Parathyroid adenoma (tissue), 2 donors: ENCODE results near the gene LIMS1.
A peak's percentile ranks its signal among the peaks of the same experiment; 100 is the strongest.

Experiments
- H2AFZ ChIP-seq: fragments of 300-600 bp; sonication (generic); one replicate; pipeline ENCODE4 v1.7.0; 2017; ENCODE audit warnings: antibody characterized with exemption, mild to moderate bottlenecking
- H3K27ac ChIP-seq: fragments of 300-600 bp; sonication (generic); one replicate; pipeline ENCODE4 v1.7.0; 2017
- H3K27me3 ChIP-seq: fragments of 300-600 bp; sonication (generic); one replicate; pipeline ENCODE4 v1.7.0; 2017; ENCODE audit warnings: low read length; ENCODE audit not compliant: control insufficient read depth, insufficient read depth
- H3K36me3 ChIP-seq: fragments of 300-600 bp; sonication (generic); one replicate; pipeline ENCODE4 v1.7.0; 2017; ENCODE audit warnings: low read length; ENCODE audit not compliant: control insufficient read depth, insufficient read depth
- H3K4me1 ChIP-seq: fragments of 300-600 bp; sonication (generic); one replicate; pipeline ENCODE4 v1.7.0; 2017; ENCODE audit warnings: control low read depth
- H3K4me2 ChIP-seq: fragments of 300-600 bp; sonication (generic); one replicate; pipeline ENCODE4 v1.7.0; 2017; ENCODE audit warnings: low read length
- H3K4me3 ChIP-seq: fragments of 300-600 bp; sonication (generic); one replicate; pipeline ENCODE4 v1.7.0; 2017; ENCODE audit warnings: low read depth, low read length
- H3K79me2 ChIP-seq: fragments of 300-600 bp; sonication (generic); one replicate; pipeline ENCODE4 v1.7.0; 2017; ENCODE audit warnings: control low read depth
- H3K9ac ChIP-seq: fragments of 300-600 bp; sonication (generic); one replicate; pipeline ENCODE4 v1.7.0; 2017; ENCODE audit warnings: mild to moderate bottlenecking
- H3K9me3 ChIP-seq: fragments of 300-600 bp; sonication (generic); one replicate; pipeline ENCODE4 v1.7.0; 2017; ENCODE audit warnings: low read length; ENCODE audit not compliant: control insufficient read depth
- CTCF ChIP-seq: fragments of 300-600 bp; sonication (generic); IDR thresholded peaks from one replicate; pipeline ENCODE4 v1.7.0; 2017; ENCODE audit warnings: antibody characterized with exemption, mild to moderate bottlenecking
- donor health status: primary hyperparathyroidism.

The LIMS1 gene

GRCh38 chr2:108533832-108534583 lies at the start of gene LIMS1:
TSS of gene LIMS1 (plus strand) at chr2:108534470. CDS start at chr2:108534563, 93 bp downstream.
- no peaks in the 10 kb centered on the region for H3K36me3 ChIP-seq
- H3K4me2 ChIP-seq = peak within 1 kb of the TSS; percentile 95
- no peaks in the 10 kb centered on the region for H3K27me3 ChIP-seq
- no peak within 1 kb of the TSS for H3K9ac ChIP-seq
- H3K27ac ChIP-seq = peak within 1 kb of the TSS; percentile 93
- H3K9me3 ChIP-seq = no peaks in the 10 kb centered on the region
- H3K79me2 ChIP-seq = peaks cover 10% of the 10 kb centered on the region
- H2AFZ ChIP-seq = peak within 1 kb of the TSS; percentile 99
- no peaks in the 10 kb centered on the region for H3K4me1 ChIP-seq
- peak within 1 kb of the TSS; percentile 75 for H3K4me3 ChIP-seq
- no peak for TF ChIP-seq CTCF

- Histone ChIP-seq H3K79me2 (no peaks in the 10 kb centered on the region), H2AFZ (no peak overlapping the region), H3K27ac (no peak overlapping the region), H3K9me3 (no peaks in the 10 kb centered on the region), H3K4me3 (no peak overlapping the region), H3K4me1 (no peaks in the 10 kb centered on the region), H3K9ac (no peak overlapping the region), H3K36me3 (no peaks in the 10 kb centered on the region), H3K27me3 (no peaks in the 10 kb centered on the region), H3K4me2 (no peak overlapping the region)
- TF ChIP-seq CTCF = no peak
Observed at GRCh38 chr2:108485253-108485652, 49.0 kb upstream of the LIMS1 start.

- H3K36me3 ChIP-seq = no peaks in the 10 kb centered on the region
Observed at GRCh38 chr2:108490506-108491122, 43.7 kb upstream of the LIMS1 start.

GRCh38 chr2:108491848-108492247 lies 42.4 kb upstream of the LIMS1 start:
- Histone ChIP-seq H3K27ac (no peak overlapping the region), H2AFZ (no peak overlapping the region), H3K9me3 (no peaks in the 10 kb centered on the region), H3K79me2 (no peaks in the 10 kb centered on the region), H3K4me3 (no peak overlapping the region), H3K4me1 (no peaks in the 10 kb centered on the region), H3K9ac (no peak overlapping the region), H3K4me2 (no peak overlapping the region), H3K36me3 (no peaks in the 10 kb centered on the region), H3K27me3 (no peaks in the 10 kb centered on the region)
- no peak for TF ChIP-seq CTCF

More at GRCh38 chr2:108490506-108491122, 43.7 kb upstream of the LIMS1 start:
- Histone ChIP-seq H3K27ac (no peak overlapping the region), H3K4me3 (no peak overlapping the region), H3K9me3 (no peaks in the 10 kb centered on the region), H3K9ac (no peak overlapping the region), H3K27me3 (no peaks in the 10 kb centered on the region), H3K4me1 (no peaks in the 10 kb centered on the region), H3K4me2 (no peak overlapping the region), H3K79me2 (no peaks in the 10 kb centered on the region), H2AFZ (no peak overlapping the region)
- no peak for TF ChIP-seq CTCF
